Right atrium auricular region (tissue), 2 donors: ENCODE results near the gene CEP128. TPM values are rescaled to one million over a fixed set of nuclear protein-coding genes. Genes with fewer than 3 reads are reported as not detected.

ENCODE experiments used
- DNase-seq: peaks from one replicate; pipeline ENCODE4 v3.0.0-alpha.2; 2019; ENCODE audit warnings: low spot score
- H3K27ac ChIP-seq, 2 donors: fragments of 200-600 bp; sonication (generic); 1 replicate in 1 of 2; 2 replicates in 1 of 2; pipeline ENCODE4 v1.5.1; 2016 to 2019
- H3K27me3 ChIP-seq, 2 donors: fragments of 200-600 bp; sonication (generic); one replicate each; pipeline versions ENCODE4 v1.5.1 to v1.6.0; 2017 to 2019
- H3K36me3 ChIP-seq: fragments of 200-600 bp; sonication (generic); one replicate; pipeline ENCODE4 v1.5.1; 2016
- H3K4me1 ChIP-seq, 2 donors: fragments of 200-600 bp; sonication (generic); one replicate each; pipeline versions ENCODE4 v1.5.1 to v1.6.0; 2017 to 2019
- H3K4me3 ChIP-seq, 2 donors: fragments of 200-600 bp; sonication (generic); 1 replicate in 1 of 2; 2 replicates in 1 of 2; pipeline ENCODE4 v1.5.1; 2017 to 2019; ENCODE audit warnings: mild to moderate bottlenecking in 1 of 2, moderate library complexity in 1 of 2
- H3K9me3 ChIP-seq, 2 donors: fragments of 200-600 bp; sonication (generic); one replicate each; pipeline ENCODE4 v1.5.1; 2019
- total RNA-seq, 2 donors: library from RNA; depleted of rRNA; stranded (reverse); fragments of >200 nt; gene quantifications; one replicate each; pipeline ENCODE4 v1.1.0, GENCODE V29; 2016
- TF ChIP-seq, protein P1 (sequence below), 2 donors: fragments of 200-600 bp; sonication (generic); IDR thresholded peaks; one replicate each; pipeline ENCODE4 v1.5.1; 2019; ENCODE audit warnings: antibody characterized with exemption in 2 of 2

Gene CEP128
- total RNA-seq, 2 donors from 2014 or later = 1.3 to 2.7 TPM

- no peaks in the 10 kb centered on the region for H3K4me1 ChIP-seq
- no peaks in the 10 kb centered on the region for H3K27me3 ChIP-seq
- TF ChIP-seq, protein P1, sequence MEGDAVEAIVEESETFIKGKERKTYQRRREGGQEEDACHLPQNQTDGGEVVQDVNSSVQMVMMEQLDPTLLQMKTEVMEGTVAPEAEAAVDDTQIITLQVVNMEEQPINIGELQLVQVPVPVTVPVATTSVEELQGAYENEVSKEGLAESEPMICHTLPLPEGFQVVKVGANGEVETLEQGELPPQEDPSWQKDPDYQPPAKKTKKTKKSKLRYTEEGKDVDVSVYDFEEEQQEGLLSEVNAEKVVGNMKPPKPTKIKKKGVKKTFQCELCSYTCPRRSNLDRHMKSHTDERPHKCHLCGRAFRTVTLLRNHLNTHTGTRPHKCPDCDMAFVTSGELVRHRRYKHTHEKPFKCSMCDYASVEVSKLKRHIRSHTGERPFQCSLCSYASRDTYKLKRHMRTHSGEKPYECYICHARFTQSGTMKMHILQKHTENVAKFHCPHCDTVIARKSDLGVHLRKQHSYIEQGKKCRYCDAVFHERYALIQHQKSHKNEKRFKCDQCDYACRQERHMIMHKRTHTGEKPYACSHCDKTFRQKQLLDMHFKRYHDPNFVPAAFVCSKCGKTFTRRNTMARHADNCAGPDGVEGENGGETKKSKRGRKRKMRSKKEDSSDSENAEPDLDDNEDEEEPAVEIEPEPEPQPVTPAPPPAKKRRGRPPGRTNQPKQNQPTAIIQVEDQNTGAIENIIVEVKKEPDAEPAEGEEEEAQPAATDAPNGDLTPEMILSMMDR (IDR thresholded peaks at IDR 0.05) = no peak
- DNase-seq = no peak
- H3K4me3 ChIP-seq = no peak overlapping the region
- no peak overlapping the region for H3K27ac ChIP-seq
- H3K9me3 ChIP-seq = no peaks in the 10 kb centered on the region
- no peaks in the 10 kb centered on the region for H3K36me3 ChIP-seq
Measured at GRCh38 chr14:80973931-80974641, 32.5 kb upstream of the CEP128 start.

DNA sequence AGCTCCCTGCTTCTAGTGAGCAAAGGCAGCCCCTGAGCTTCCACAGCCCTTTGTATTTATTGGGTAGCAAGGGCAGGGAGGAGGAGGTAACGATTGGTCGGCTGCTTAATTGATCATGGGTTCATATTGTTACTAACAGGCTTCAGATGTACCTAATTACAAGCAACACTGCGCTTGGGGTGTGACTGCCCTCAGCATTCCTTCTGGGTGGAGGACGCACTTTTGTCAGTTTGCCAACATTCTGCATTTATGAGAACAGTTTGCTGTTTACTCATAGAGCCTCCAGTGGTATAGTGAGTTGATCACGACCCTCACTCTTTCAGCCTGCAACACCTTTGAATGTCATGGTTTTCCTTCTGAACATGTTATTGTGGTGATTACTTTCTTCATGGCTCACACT lies 23.5 kb upstream of the CEP128 start:
- Histone ChIP-seq H3K4me3 (no peak overlapping the region), H3K27ac (no peak overlapping the region), H3K9me3 (no peaks in the 10 kb centered on the region), H3K36me3 (no peaks in the 10 kb centered on the region), H3K27me3 (no peaks in the 10 kb centered on the region), H3K4me1 (no peaks in the 10 kb centered on the region)
- no peak for DNase-seq
- TF ChIP-seq, protein P1 (IDR thresholded peaks at IDR 0.05) = no peak

DNA sequence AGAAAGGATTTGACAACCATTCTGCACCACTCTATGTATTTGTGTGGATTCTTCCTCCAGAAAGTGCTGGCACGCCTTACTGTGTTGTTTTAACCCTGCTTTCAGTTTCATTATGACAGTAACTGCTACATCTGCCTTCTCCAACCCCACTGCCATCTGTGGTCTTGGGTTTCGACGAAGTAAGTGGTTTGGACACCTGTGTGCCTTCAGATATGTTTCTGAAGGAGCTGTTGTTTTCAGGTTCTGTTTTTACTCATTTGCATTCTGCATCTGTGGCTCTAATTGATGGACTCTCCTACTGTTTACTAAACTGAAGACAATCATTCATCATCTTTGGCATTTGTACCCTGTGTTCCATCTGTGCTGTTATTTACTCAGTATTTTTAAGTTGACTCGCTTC lies 18.0 kb upstream of the CEP128 start:
- TF ChIP-seq, protein P1 (IDR thresholded peaks at IDR 0.05) = no peak
- Histone ChIP-seq H3K27ac (no peak overlapping the region), H3K4me3 (no peak overlapping the region)

GRCh38 chr14:80958939-80959338 lies 17.4 kb upstream of the CEP128 start:
- DNase-seq = no peak
- H3K27ac ChIP-seq = no peak overlapping the region
- no peaks in the 10 kb centered on the region for H3K9me3 ChIP-seq
- H3K27me3 ChIP-seq = no peaks in the 10 kb centered on the region
- no peak overlapping the region for H3K4me3 ChIP-seq
- TF ChIP-seq, protein P1 (IDR thresholded peaks at IDR 0.05) = no peak
- H3K4me1 ChIP-seq = peaks cover 0 to 11% of the 10 kb centered on the region in 2 donors
- H3K36me3 ChIP-seq = no peaks in the 10 kb centered on the region

More for the DNA sequence above, 18.0 kb upstream of the CEP128 start:
- Histone ChIP-seq H3K36me3 (no peaks in the 10 kb centered on the region), H3K4me1 (peaks cover 0 to 11% of the 10 kb centered on the region in 2 donors), H3K9me3 (no peaks in the 10 kb centered on the region), H3K27me3 (no peaks in the 10 kb centered on the region)
- no peak for DNase-seq

GRCh38 chr14:80958226-80958625 lies 16.7 kb upstream of the CEP128 start:
- Histone ChIP-seq H3K4me3 (no peak overlapping the region), H3K4me1 (peaks cover 0 to 11% of the 10 kb centered on the region in 2 donors), H3K36me3 (no peaks in the 10 kb centered on the region), H3K9me3 (no peaks in the 10 kb centered on the region), H3K27me3 (no peaks in the 10 kb centered on the region), H3K27ac (no peak overlapping the region)
- DNase-seq = no peak
- TF ChIP-seq, protein P1 (IDR thresholded peaks at IDR 0.05) = no peak

DNA sequence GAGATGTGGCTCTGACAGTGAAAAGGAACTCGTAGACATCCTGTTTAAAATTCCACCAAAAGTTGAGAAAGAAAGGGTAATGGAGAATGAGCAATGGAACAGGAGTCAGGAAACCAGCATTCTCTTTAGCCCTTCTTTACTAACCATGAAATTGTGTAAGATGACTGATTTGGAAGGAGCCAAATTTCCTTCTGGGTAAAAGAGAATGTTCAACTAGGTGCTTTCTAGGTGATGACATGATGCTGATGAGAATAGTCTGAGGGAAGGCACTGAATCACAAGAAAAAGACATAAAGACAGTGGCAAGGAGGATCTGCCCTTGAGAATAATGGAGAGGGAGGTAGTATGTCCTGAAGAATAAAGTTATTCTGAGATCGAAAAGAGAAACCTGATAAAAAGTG lies 16.1 kb upstream of the CEP128 start:
- no peak overlapping the region for H3K27ac ChIP-seq
- H3K4me3 ChIP-seq = no peak overlapping the region
- H3K36me3 ChIP-seq = no peaks in the 10 kb centered on the region
- DNase-seq = no peak
- TF ChIP-seq, protein P1 (IDR thresholded peaks at IDR 0.05) = no peak
- H3K4me1 ChIP-seq = peaks cover 0 to 11% of the 10 kb centered on the region in 2 donors
- no peaks in the 10 kb centered on the region for H3K27me3 ChIP-seq
- H3K9me3 ChIP-seq = no peaks in the 10 kb centered on the region
